ENCODE measurements around the gene VAV3.
"Not testable (repeated sequence)": the region's sequence is repeated elsewhere in the genome, so short reads cannot be mapped to it uniquely, and the experiment has no call there.

VAV3 gene

GRCh38 chr1:107739651-107740050, 225.3 kb downstream of the VAV3 start:
- Mint-ChIP-seq H3K4me3 (no peak overlapping the region), H3K9me3 (peaks cover 5% of the 10 kb centered on the region), H3K27me3 (ENCODE audit: low read depth) (no peaks in the 10 kb centered on the region), H3K4me1 (peaks cover 9% of the 10 kb centered on the region), H3K27ac (peak overlapping the region in 1 of 3 experiments; percentile 45), H3K36me3 (ENCODE audit: low read depth) (peaks cover 5% of the 10 kb centered on the region)
- no peak for TF ChIP-seq CTCF (IDR thresholded peaks at IDR 0.05; ENCODE audit: unreplicated experiment in 3 of 3)

DNA sequence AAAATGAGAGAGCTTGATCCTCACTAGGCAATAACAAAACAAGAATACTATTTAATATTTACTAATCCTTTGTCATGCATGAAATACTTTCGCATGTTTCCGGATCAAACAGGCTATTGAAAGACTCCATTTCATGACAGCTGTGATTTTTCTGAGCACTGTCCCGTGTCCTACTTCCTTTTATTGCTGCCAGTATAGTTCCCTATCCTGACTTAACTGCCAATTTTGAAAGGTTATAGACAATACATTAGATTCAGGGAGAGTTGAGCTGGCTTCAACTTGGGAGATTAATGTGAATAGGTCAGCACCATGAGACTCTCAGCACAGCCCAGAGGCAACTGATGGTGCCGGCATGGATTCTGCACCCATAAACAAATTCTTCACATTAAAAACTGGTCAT, 225.8 kb downstream of the VAV3 start:
- Mint-ChIP-seq H3K27me3 (ENCODE audit: low read depth) (no peaks in the 10 kb centered on the region), H3K4me1 (peaks cover 9% of the 10 kb centered on the region), H3K9me3 (peaks cover 7% of the 10 kb centered on the region), H3K4me3 (no peak overlapping the region), H3K36me3 (ENCODE audit: low read depth) (peaks cover 7% of the 10 kb centered on the region), H3K27ac (peak overlapping the region; percentile 4 to 55 (median 45))
- TF ChIP-seq CTCF (IDR thresholded peaks at IDR 0.05; ENCODE audit: unreplicated experiment in 3 of 3) = no peak

DNA sequence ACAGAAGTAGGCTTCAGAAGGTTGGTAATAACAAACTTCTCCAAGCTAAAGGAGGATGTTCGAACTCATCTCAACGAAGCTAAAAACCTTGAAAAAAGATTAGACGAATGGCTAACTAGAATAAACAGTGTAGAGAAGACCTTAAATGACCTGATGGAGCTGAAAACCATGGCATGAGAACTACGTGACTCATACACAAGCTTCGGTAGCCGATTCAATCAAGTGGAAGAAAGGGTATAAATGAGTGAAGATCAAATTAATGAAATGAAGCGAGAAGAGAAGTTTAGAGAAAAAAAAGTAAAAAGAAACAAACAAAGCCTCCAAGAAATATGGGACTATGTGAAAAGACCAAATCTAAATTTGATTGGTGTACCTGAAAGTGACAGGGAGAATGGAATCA, 231.6 kb downstream of the VAV3 start:
- H3K4me1 Mint-ChIP-seq; H3K4me3 Mint-ChIP-seq; H3K27me3 Mint-ChIP-seq (ENCODE audit: low read depth); H3K27ac Mint-ChIP-seq: not testable (repeated sequence)
- H3K9me3 Mint-ChIP-seq = peaks cover 18% of the 10 kb centered on the region
- H3K36me3 Mint-ChIP-seq (ENCODE audit: low read depth) = peaks cover 16% of the 10 kb centered on the region

DNA sequence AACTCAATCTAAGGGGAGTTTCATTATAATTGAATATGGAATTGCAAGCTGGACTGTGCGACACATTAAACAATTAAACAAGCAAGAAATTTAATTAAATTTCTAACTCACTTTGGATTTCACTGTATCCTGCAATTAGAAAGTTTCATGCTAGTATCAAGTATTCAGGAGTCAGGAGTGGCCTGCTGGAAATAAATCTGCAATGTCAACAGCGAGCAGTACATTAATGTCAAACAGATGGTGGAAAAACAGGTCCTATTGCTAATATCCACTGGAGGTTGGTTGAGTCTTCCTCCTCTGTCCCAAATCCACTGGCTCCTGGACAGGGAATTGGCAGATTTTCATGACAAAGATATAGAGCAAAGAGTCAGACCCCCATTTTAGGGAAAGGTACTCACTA, 237.1 kb downstream of the VAV3 start:
- H3K4me3 Mint-ChIP-seq = no peak overlapping the region
- TF ChIP-seq CTCF (IDR thresholded peaks at IDR 0.05; ENCODE audit: unreplicated experiment in 3 of 3) = no peak
- no peaks in the 10 kb centered on the region for H3K36me3 Mint-ChIP-seq (ENCODE audit: low read depth)
- peak overlapping the region in 1 of 3 experiments; percentile 39 for H3K27ac Mint-ChIP-seq
- no peaks in the 10 kb centered on the region for H3K27me3 Mint-ChIP-seq (ENCODE audit: low read depth)
- peaks cover 3% of the 10 kb centered on the region for H3K9me3 Mint-ChIP-seq
- H3K4me1 Mint-ChIP-seq = no peaks in the 10 kb centered on the region

- no peaks in the 10 kb centered on the region for H3K27me3 Mint-ChIP-seq (ENCODE audit: low read depth)
- no peaks in the 10 kb centered on the region for H3K4me1 Mint-ChIP-seq
- no peak overlapping the region for H3K4me3 Mint-ChIP-seq
- no peak overlapping the region for H3K27ac Mint-ChIP-seq
- H3K36me3 Mint-ChIP-seq (ENCODE audit: low read depth) = no peaks in the 10 kb centered on the region
- TF ChIP-seq CTCF (IDR thresholded peaks at IDR 0.05; ENCODE audit: unreplicated experiment in 3 of 3) = no peak
- peaks cover under 1% of the 10 kb centered on the region for H3K9me3 Mint-ChIP-seq
Measured at GRCh38 chr1:107726860-107727259, 238.1 kb downstream of the VAV3 start.

DNA sequence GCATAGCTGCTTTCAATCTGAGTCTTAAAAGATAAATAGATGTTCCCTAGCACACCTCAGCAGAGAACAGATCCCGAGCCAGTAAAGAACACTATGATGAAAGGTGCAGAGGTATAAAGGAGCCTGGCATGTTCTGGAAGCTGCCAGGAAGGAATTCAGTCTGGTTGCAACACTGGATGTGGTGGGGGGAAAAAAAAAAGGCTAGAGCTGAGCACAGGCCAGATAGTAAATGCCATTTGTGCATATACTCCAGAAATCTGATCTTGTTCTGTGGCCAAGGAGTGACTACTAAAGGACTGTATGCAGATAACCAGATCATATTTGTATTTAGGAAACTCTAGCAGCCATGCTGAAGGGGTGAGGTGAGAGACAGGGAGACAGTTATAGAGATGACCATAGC, 240.3 kb downstream of the VAV3 start:
- Mint-ChIP-seq H3K9me3 (no peaks in the 10 kb centered on the region), H3K27me3 (ENCODE audit: low read depth) (no peaks in the 10 kb centered on the region), H3K36me3 (ENCODE audit: low read depth) (no peaks in the 10 kb centered on the region), H3K27ac (no peak overlapping the region), H3K4me3 (no peak overlapping the region), H3K4me1 (no peaks in the 10 kb centered on the region)
- no peak for TF ChIP-seq CTCF (IDR thresholded peaks at IDR 0.05; ENCODE audit: unreplicated experiment in 3 of 3)

- H3K4me3 Mint-ChIP-seq; H3K4me1 Mint-ChIP-seq; H3K27ac Mint-ChIP-seq; H3K27me3 Mint-ChIP-seq (ENCODE audit: low read depth); H3K9me3 Mint-ChIP-seq; H3K36me3 Mint-ChIP-seq (ENCODE audit: low read depth): not testable (repeated sequence)
Measured at GRCh38 chr1:107720210-107720609, 244.8 kb downstream of the VAV3 start.

Measured in nephron (organoid).